Measurements from ENCODE around the gene PPP1R15A. TPM values are rescaled to one million over a fixed set of nuclear protein-coding genes. Genes with fewer than 3 reads are reported as not detected.
"Not testable (repeated sequence)": the region's sequence is repeated elsewhere in the genome, so short reads cannot be mapped to it uniquely, and the experiment has no call there.

The PPP1R15A gene
- total RNA-seq, 1 donor from 2014 or later: 158 TPM

DNA sequence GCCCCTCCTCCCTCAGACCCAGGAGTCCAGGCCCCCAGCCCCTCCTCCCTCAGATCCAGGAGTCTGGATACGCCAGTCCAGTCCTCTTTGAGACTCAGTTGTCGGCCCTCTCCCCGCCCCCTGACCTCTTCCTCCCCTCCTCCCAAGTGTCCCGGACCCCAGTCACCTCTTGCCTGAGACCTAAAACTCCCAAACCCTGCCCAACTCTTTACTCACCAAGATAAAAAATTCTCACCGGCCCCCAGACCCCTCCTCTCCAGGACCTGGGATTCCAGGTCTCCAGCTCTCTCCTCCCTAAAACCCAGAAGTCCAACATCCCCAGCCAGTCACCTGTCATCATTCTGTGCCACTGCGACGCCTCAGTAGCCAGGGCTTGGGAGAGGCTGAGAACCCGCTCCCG is 34.5 kb upstream of the PPP1R15A start:
- H3K9me3 Mint-ChIP-seq: no peaks in the 10 kb centered on the region
- peaks cover 23% of the 10 kb centered on the region for H3K4me1 Mint-ChIP-seq
- peak overlapping the region; percentile 77 for H3K4me3 Mint-ChIP-seq
- H3K27ac Mint-ChIP-seq: peak overlapping the region; percentile 73
- no peak for DNase-seq (ENCODE audit: low spot score in 2 of 2, unreplicated experiment in 2 of 2)
- TF ChIP-seq, protein P1, sequence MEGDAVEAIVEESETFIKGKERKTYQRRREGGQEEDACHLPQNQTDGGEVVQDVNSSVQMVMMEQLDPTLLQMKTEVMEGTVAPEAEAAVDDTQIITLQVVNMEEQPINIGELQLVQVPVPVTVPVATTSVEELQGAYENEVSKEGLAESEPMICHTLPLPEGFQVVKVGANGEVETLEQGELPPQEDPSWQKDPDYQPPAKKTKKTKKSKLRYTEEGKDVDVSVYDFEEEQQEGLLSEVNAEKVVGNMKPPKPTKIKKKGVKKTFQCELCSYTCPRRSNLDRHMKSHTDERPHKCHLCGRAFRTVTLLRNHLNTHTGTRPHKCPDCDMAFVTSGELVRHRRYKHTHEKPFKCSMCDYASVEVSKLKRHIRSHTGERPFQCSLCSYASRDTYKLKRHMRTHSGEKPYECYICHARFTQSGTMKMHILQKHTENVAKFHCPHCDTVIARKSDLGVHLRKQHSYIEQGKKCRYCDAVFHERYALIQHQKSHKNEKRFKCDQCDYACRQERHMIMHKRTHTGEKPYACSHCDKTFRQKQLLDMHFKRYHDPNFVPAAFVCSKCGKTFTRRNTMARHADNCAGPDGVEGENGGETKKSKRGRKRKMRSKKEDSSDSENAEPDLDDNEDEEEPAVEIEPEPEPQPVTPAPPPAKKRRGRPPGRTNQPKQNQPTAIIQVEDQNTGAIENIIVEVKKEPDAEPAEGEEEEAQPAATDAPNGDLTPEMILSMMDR (IDR thresholded peaks at IDR 0.05; ENCODE audit: unreplicated experiment): no peak
- H3K36me3 Mint-ChIP-seq: peaks cover 8% of the 10 kb centered on the region
- no peaks in the 10 kb centered on the region for H3K27me3 Mint-ChIP-seq (ENCODE audit: low read depth)

DNA sequence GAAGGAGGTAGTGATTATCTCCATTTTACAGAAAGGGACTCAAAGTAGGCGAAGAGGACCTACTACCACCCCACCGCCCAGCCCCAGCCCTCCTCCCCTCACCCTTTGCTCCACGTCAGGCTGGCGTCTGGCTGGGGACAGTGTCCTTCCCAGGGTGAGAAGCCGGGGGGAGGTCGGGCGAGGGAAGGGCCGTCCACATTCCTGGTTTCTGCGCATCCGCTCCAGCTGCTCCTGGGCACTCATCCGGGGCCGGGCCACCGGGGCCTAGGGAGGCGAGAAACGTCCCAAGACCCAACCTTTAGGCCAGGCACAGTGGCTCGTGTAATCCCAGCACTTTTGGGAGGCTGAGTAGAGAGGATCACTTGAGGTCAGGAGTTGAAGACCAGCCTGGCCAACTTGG is 31.2 kb upstream of the PPP1R15A start:
- DNase-seq (ENCODE audit: low spot score in 2 of 2, unreplicated experiment in 2 of 2): no peak
- Mint-ChIP-seq H3K4me1 (peaks cover 14% of the 10 kb centered on the region), H3K36me3 (peaks cover 5% of the 10 kb centered on the region), H3K27me3 (ENCODE audit: low read depth) (no peaks in the 10 kb centered on the region), H3K4me3 (no peak overlapping the region), H3K9me3 (no peaks in the 10 kb centered on the region), H3K27ac (no peak overlapping the region)
- TF ChIP-seq, protein P1 (IDR thresholded peaks at IDR 0.05; ENCODE audit: unreplicated experiment): no peak

DNA sequence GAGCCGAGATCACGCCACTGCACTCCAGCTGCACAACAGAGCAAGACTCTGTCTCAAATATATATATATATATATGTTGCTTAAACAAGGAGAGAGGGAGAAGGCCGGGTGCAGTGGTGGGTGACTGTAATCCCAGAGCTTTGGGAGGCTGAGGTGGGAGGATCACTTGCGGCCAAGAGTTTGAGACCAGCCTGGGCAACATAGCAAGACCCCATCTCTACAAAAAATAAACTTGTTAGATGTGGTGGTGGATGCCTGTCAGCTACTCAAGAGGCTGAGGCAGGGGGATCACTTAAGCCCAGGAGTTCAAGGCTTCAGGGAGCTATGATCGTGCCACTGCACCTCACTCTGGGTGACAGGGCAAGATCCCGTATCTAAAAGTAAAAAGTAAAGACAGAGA is 30.6 kb upstream of the PPP1R15A start:
- DNase-seq (ENCODE audit: low spot score in 2 of 2, unreplicated experiment in 2 of 2): no peak
- TF ChIP-seq, protein P1 (IDR thresholded peaks at IDR 0.05; ENCODE audit: unreplicated experiment): no peak
- Mint-ChIP-seq H3K4me1 (peaks cover 11% of the 10 kb centered on the region), H3K36me3 (peaks cover 5% of the 10 kb centered on the region), H3K27me3 (ENCODE audit: low read depth) (no peaks in the 10 kb centered on the region), H3K4me3 (no peak overlapping the region), H3K27ac (no peak overlapping the region), H3K9me3 (no peaks in the 10 kb centered on the region)

DNA sequence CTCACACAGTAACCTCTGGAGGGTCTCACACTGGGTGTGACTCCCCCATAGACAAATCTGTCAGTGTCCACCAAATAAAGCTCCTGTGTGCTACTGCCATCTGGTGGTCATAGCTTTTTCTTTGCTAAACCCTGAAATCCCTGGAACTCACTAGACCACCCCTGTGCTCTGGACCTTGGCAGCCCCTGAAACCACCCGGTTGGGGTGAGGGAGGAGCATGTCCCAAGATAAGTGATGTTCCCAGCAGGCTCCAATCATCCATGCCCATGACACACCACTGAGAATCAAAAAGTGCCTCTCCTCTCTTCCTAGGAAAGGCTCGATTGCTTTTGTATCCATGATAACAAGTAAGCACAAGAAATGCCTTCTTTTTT is 29.4 kb upstream of the PPP1R15A start:
- DNase-seq (ENCODE audit: low spot score in 2 of 2, unreplicated experiment in 2 of 2): peak in 1 of 2 experiments; percentile 60
- H3K27me3 Mint-ChIP-seq (ENCODE audit: low read depth): no peaks in the 10 kb centered on the region
- TF ChIP-seq, protein P1 (IDR thresholded peaks at IDR 0.05; ENCODE audit: unreplicated experiment): peak; percentile 70
- H3K27ac Mint-ChIP-seq: no peak overlapping the region
- H3K4me1 Mint-ChIP-seq: peaks cover 5% of the 10 kb centered on the region
- H3K9me3 Mint-ChIP-seq: no peaks in the 10 kb centered on the region
- H3K36me3 Mint-ChIP-seq: peaks cover 8% of the 10 kb centered on the region
- no peak overlapping the region for H3K4me3 Mint-ChIP-seq

DNA sequence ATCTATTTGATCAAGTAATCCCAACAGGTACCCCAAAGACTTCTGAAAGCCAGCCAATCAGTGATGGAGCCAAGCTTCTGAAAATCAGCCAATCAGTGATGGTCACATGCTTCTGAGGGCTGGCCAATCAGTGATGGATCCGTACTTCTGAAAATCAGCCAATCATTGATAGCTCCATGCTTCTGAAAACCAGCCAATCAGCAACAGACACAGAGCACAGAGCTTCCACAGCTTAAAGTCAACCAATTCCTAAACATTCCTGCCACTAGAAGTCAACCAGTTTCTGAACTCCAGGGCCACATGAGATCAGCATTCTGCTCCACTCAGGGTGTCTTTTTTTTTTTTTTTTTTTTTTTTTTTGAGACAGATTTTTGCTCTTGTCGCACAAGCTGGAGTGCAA is 27.7 kb upstream of the PPP1R15A start:
- Mint-ChIP-seq H3K27me3 (ENCODE audit: low read depth) (no peaks in the 10 kb centered on the region), H3K9me3 (no peaks in the 10 kb centered on the region), H3K36me3 (peaks cover 9% of the 10 kb centered on the region), H3K27ac (no peak overlapping the region), H3K4me1 (peaks cover 4% of the 10 kb centered on the region), H3K4me3 (no peak overlapping the region)
- no peak for DNase-seq (ENCODE audit: low spot score in 2 of 2, unreplicated experiment in 2 of 2)
- TF ChIP-seq, protein P1 (IDR thresholded peaks at IDR 0.05; ENCODE audit: unreplicated experiment): no peak

DNA sequence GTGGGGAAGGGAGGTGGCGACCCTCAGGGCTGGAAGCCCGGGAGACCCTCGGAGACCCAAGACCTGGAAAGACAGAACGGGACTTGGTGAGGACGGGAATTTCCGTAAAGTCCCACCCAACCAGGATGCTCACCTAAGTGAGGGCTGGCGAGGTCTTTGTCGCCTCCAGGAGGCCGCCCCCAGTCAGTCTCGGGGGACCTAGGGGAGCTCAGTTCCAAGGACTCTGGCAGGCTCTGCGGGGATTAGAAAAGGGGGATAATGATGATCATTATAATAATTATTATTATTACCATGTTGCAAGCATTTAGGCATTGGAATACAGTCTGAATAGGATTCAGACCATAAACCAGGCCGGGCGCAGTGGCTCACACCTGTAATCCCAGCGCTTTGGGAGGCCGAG is 26.8 kb upstream of the PPP1R15A start:
- peaks cover 4% of the 10 kb centered on the region for H3K4me1 Mint-ChIP-seq

DNA sequence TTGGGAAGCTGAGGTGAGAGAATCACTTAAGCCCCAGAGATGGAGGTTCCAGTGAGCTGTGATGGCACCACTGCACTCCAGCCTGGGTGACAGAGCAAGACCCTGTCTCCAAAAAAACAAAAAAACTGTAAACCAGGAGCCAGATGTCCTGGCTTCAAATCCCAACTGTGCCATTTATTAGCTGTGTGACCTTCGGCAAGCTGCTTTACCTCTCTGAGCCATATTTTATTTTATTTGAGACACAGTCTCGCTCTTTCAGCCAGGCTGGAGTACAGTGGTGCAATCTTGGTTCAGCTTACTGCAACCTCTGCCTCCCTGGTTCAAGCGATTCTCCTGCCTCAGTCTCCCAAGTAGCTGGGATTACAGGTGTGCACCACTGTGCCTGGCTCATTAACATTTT is 25.6 kb upstream of the PPP1R15A start:
- not testable (repeated sequence) for H3K4me1 Mint-ChIP-seq; H3K27me3 Mint-ChIP-seq (ENCODE audit: low read depth); DNase-seq (ENCODE audit: low spot score in 2 of 2, unreplicated experiment in 2 of 2); H3K9me3 Mint-ChIP-seq; H3K4me3 Mint-ChIP-seq; H3K27ac Mint-ChIP-seq
- H3K36me3 Mint-ChIP-seq: peaks cover 12% of the 10 kb centered on the region

More for the DNA sequence above, 26.8 kb upstream of the PPP1R15A start:
- Mint-ChIP-seq H3K27me3 (ENCODE audit: low read depth) (no peaks in the 10 kb centered on the region), H3K36me3 (peaks cover 12% of the 10 kb centered on the region), H3K27ac (no peak overlapping the region), H3K4me3 (no peak overlapping the region), H3K9me3 (no peaks in the 10 kb centered on the region)
- TF ChIP-seq, protein P1 (IDR thresholded peaks at IDR 0.05; ENCODE audit: unreplicated experiment): no peak
- DNase-seq (ENCODE audit: low spot score in 2 of 2, unreplicated experiment in 2 of 2): no peak

Data from mesothelial cell of epicardium (in vitro differentiated cells).